GM18909 (cell line): Measurements from ENCODE around the gene ZNF385D.

ENCODE experiments used
- ATAC-seq: cut with Tn5 transposase; IDR thresholded peaks from one replicate; pipeline ENCODE4 v1.9.1; 2021; ENCODE audit warnings: mild to moderate bottlenecking; ENCODE audit not compliant: unreplicated experiment, poor library complexity

Gene ZNF385D

GRCh38 chr3:21750831-21751391 is at the start of gene ZNF385D:
TSS of gene ZNF385D (minus strand) at chr3:21751210. CDS start at chr3:21750916, 294 bp downstream.
- no peak for ATAC-seq

GRCh38 chr3:21798356-21799088 is 47.5 kb upstream of the ZNF385D start:
- ATAC-seq = no peak

DNA sequence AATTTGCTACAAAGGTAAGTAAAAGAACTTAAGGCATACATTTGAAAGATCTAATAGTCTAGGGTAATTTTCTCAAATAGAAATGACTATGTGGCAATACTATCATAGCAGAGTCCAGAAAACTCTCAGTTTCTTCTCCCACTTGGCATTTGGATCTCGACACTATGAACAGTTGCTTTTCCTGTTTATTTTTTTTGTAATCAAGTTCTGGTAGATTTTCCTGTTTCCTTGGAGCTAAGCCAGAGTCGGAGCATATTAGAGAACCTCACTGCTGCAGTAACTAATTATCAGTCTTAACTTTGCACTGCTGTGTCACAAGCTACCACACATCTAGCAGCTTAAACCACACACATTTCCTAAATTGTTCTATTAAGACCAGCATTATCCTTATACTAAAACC is 44.9 kb upstream of the ZNF385D start:
- ATAC-seq = no peak

GRCh38 chr3:21795152-21795837 is 44.3 kb upstream of the ZNF385D start:
- ATAC-seq = no peak

DNA sequence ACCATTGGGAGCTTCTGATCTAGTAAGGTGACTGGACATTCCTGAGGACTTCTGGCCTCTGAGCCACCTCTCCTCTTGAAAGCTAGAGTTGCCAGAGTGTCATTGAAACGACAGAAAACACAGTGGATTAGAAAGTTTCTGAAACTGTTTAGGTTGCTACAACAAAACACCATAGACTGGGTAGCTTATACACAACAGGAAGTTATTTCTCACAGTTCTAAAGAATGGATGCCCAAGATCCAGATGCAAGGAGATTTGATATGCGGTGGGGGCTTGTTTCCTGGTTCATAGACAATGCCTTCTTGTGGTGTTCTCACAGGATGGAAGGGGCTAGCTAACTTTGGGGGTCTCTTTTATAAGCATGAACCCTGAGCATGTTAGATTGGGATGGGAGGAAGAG is 43.3 kb upstream of the ZNF385D start:
- no peak for ATAC-seq

- ATAC-seq = no peak
Measured at GRCh38 chr3:21792176-21792575, 41.2 kb upstream of the ZNF385D start.

DNA sequence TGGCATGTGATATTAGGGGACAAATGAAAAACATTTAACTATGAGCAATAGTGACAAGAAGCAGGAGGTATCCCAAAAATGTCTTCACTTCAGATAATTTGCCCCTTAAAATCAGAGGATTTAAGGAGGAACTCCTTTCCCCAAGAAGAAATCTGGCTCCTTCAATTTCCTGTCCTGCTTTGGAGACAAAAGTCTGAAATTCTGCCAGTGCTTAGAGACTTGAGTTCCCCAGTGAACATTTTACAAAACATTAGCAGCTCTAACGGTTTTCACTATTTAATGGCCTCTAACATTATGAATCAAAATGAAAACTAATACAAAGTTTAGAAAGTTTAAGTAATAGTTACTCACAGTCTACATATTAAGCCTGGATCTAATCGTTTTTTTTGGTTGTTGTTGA is 40.3 kb upstream of the ZNF385D start:
- ATAC-seq = no peak

DNA sequence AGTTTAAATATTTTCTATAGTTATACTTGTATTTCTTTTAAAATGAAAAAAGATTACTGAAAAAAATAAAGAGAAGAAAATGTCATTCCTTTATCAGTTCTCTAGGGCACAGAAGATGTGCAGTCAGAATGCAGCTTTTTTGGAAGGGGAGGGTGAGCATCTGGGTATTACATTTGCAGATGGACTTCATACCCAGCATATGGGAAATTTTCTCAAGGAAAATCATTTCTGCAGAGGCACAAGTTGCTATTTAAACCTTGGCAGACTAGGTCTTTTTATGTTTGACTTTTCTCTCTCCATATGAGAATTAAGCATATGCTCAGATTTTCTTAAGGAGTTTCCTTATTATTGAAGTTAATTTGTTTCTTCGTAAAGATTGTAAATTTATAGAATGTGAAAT is 39.5 kb upstream of the ZNF385D start:
- no peak for ATAC-seq

- ATAC-seq = no peak
Measured at GRCh38 chr3:21789730-21790129, 38.7 kb upstream of the ZNF385D start.

DNA sequence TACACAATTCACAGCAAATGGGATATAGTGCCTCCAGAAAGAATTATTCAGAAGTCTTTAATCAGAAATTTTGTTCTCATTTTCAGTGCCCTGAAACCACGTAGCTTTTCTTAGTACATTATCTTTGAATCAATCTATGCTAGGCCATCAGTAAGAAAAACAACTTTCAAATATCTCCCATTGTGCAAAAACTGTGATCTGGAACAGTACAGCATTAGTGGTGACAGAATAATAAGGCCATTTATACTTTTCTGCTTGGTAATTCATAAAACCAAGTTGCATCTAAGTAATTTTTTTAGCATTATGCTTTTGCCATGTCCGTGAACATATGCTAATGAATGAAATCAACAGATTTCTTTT is 35.4 kb upstream of the ZNF385D start:
- no peak for ATAC-seq

- no peak for ATAC-seq
Measured at GRCh38 chr3:21785765-21786437, 34.9 kb upstream of the ZNF385D start.

GRCh38 chr3:21783839-21784238 is 32.8 kb upstream of the ZNF385D start:
- ATAC-seq = no peak

- no peak for ATAC-seq
Measured at GRCh38 chr3:21781355-21781754, 30.3 kb upstream of the ZNF385D start.

GRCh38 chr3:21779909-21780308 is 28.9 kb upstream of the ZNF385D start:
- ATAC-seq = no peak

DNA sequence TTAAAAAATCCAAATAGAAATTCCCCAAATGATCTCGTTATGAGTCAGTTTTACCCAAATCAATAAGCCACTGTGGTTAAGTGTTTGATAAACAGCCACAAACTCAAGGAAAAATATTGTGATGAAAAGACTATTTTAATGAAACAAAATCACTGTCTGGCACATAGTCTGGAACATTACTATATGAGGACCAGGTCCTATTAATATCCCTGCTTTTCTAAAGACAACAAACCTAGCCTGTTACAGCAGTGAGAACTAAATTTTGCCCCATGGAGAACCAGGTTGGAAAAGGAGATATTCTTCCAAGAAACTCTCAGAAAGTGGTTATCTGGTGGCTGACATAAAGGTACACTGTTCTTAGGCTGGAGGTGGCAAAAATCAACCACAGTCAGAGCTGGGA is 27.7 kb upstream of the ZNF385D start:
- no peak for ATAC-seq

- ATAC-seq = no peak
Measured at GRCh38 chr3:21777821-21778220, 26.8 kb upstream of the ZNF385D start.

DNA sequence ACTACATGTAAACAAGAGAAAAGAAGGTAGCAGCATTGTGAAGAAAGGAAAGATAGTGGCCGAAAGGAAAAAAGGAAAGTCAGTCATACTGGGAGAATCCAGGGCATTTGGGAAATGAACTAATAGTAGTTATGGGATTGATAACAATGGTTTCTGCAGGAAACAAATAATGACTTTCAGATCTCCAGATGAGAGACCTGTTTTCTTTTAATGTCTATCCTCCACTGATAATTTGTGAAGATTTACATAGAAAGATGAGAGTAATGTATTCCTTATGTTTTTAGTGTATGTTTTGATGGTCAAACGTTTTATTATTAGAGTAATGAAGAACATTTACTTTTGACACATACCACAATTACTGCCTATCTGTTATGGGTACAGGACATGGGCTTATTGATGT is 15.0 kb upstream of the ZNF385D start:
- ATAC-seq = no peak

- ATAC-seq = no peak
Measured at GRCh38 chr3:21755896-21756295, 4.9 kb upstream of the ZNF385D start.

GRCh38 chr3:21754839-21755238 is 3.8 kb upstream of the ZNF385D start:
- no peak for ATAC-seq

DNA sequence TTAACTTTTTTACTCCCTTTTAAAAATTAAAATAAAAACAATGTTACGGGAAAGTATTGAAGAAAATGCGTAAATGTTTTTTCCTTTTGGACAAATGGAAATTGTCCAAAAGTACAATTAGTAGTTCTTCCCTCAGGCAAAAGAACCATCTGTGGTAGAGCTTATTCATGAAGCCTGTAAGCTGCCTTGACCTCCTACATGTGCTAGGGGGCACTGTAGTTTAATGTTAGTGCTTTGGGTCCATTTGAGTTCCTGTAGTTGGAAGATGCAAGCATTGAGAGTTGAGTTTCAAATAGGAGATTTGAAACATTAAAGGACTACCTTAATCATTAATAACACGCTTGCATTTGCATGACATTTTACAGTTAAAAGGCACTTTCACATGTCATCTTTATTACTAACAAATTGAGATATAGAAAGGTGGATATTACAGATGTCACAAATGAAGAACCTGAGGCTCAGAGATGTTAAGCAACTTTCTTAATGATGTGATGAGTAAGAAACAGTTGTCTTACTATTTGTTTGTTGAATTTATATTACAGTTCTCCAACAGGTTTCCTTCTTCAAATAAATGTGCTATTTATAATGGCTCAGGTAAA is 1.8 kb upstream of the ZNF385D start:
- ATAC-seq = no peak

DNA sequence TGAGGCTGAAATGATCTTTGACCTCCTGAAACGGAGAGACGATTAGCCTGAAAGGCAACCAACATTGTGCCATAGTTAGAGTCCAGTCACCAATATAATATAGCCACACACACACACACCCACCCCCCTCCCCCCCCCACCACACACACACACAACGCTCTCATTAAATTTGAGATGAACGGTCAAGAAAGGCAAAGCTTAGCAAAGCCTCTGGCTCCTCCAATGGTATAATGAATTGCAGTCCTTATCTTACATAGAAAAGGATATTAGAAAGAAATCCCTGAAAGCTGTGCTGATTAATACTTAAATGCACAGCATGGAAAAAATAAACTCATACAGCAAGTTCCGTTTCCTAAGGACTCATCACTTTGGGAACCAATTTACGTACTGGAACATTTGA is 876 bp upstream of the ZNF385D start:
- ATAC-seq = no peak
